Measurements from ENCODE around the gene WDR53. TPM values are rescaled to one million over a fixed set of nuclear protein-coding genes. Genes with fewer than 3 reads are reported as not detected.
A peak's percentile ranks its signal among the peaks of the same experiment; 100 is the strongest.

WDR53 gene
- polyA plus RNA-seq, 3 donors: 4.1 to 6.7 (median 5.3) TPM

- Mint-ChIP-seq H3K4me1 (peaks cover 19% of the 10 kb centered on the region), H3K36me3 (peaks cover 29 to 42% of the 10 kb centered on the region in 2 donors), H3K4me3 (no peak overlapping the region), H3K27ac (no peak overlapping the region), H3K27me3 (ENCODE audit: low read depth in 3 of 3) (no peaks in the 10 kb centered on the region), H3K9me3 (no peaks in the 10 kb centered on the region)
- no peak for TF ChIP-seq CTCF (IDR thresholded peaks at IDR 0.05)
- Histone ChIP-seq H3K79me2 (ENCODE audit: insufficient read depth, low read length) (peaks cover 28% of the 10 kb centered on the region), H3K4me1 (ENCODE audit: control insufficient read depth in 1 of 2, insufficient read depth in 2 of 2, low read length in 2 of 2) (peaks cover 4 to 15% of the 10 kb centered on the region in 2 donors), H3K27ac (ENCODE audit: low read depth in 1 of 2, low read length in 2 of 2) (no peak overlapping the region), H3K9ac (ENCODE audit: insufficient read depth, low read length, poor library complexity, severe bottlenecking) (peak overlapping the region; percentile 4), H3K9me3 (replicated peaks in 1 of 2; ENCODE audit: control insufficient read depth in 1 of 2, insufficient read depth in 1 of 2, low read length in 2 of 2) (no peaks in the 10 kb centered on the region), H3K4me2 (replicated peaks; ENCODE audit: extremely low read depth, low read length, poor library complexity, severe bottlenecking) (no peak overlapping the region), H3K27me3 (ENCODE audit: control insufficient read depth in 2 of 2, insufficient read depth in 2 of 2, low read length in 2 of 2) (no peaks in the 10 kb centered on the region), H2AFZ (ENCODE audit: insufficient read depth, low read depth, low read length, poor library complexity, severe bottlenecking) (no peak overlapping the region), H3K36me3 (replicated peaks in 1 of 2; ENCODE audit: control insufficient read depth in 1 of 2, insufficient read depth in 2 of 2, low read length in 2 of 2) (peaks cover 10 to 51% of the 10 kb centered on the region in 2 donors), H3K4me3 (replicated peaks in 1 of 3; ENCODE audit: low read depth in 2 of 3, low read length in 3 of 3) (no peak overlapping the region), H4K20me1 (ENCODE audit: insufficient read depth, low read length) (no peaks in the 10 kb centered on the region)
- DNase-seq: no peak
- intact Hi-C loops (cut with micrococcal nuclease): no loop called here
- 75% methylated on average over 2 of the region's 3 CpGs for WGBS (ENCODE audit: insufficient coverage)
Measured at GRCh38 chr3:196559826-196560225, 8.5 kb downstream of the WDR53 start.

- Mint-ChIP-seq H3K27me3 (ENCODE audit: low read depth in 3 of 3) (no peaks in the 10 kb centered on the region), H3K36me3 (peaks cover 25 to 33% of the 10 kb centered on the region in 2 donors), H3K9me3 (no peaks in the 10 kb centered on the region), H3K27ac (no peak overlapping the region), H3K4me3 (no peak overlapping the region), H3K4me1 (peaks cover 24% of the 10 kb centered on the region)
- Histone ChIP-seq H3K36me3 (replicated peaks in 1 of 2; ENCODE audit: control insufficient read depth in 1 of 2, insufficient read depth in 2 of 2, low read length in 2 of 2) (peaks cover 10 to 49% of the 10 kb centered on the region in 2 donors), H3K9ac (ENCODE audit: insufficient read depth, low read length, poor library complexity, severe bottlenecking) (no peak overlapping the region), H3K79me2 (ENCODE audit: insufficient read depth, low read length) (peaks cover 15% of the 10 kb centered on the region), H4K20me1 (ENCODE audit: insufficient read depth, low read length) (no peaks in the 10 kb centered on the region), H3K4me1 (ENCODE audit: control insufficient read depth in 1 of 2, insufficient read depth in 2 of 2, low read length in 2 of 2) (peaks cover 15 to 22% of the 10 kb centered on the region in 2 donors), H3K27ac (ENCODE audit: low read depth in 1 of 2, low read length in 2 of 2) (no peak overlapping the region), H3K4me2 (replicated peaks; ENCODE audit: extremely low read depth, low read length, poor library complexity, severe bottlenecking) (no peak overlapping the region), H2AFZ (ENCODE audit: insufficient read depth, low read depth, low read length, poor library complexity, severe bottlenecking) (no peak overlapping the region), H3K4me3 (replicated peaks in 1 of 3; ENCODE audit: low read depth in 2 of 3, low read length in 3 of 3) (no peak overlapping the region), H3K9me3 (replicated peaks in 1 of 2; ENCODE audit: control insufficient read depth in 1 of 2, insufficient read depth in 1 of 2, low read length in 2 of 2) (no peaks in the 10 kb centered on the region), H3K27me3 (ENCODE audit: control insufficient read depth in 2 of 2, insufficient read depth in 2 of 2, low read length in 2 of 2) (no peaks in the 10 kb centered on the region)
- DNase-seq: no peak
- TF ChIP-seq CTCF (IDR thresholded peaks at IDR 0.05): no peak
- intact Hi-C loops (cut with micrococcal nuclease): no loop called here
Measured at GRCh38 chr3:196558476-196558875, 9.9 kb downstream of the WDR53 start.

Data from CD14-positive monocyte (primary cell).